ENCODE data around the gene CD3E. TPM values are rescaled to one million over a fixed set of nuclear protein-coding genes. Genes with fewer than 3 reads are reported as not detected.

CD3E gene
- total and polyA plus RNA-seq, 2 donors (not counting 3 experiments of a cell fraction or from before 2014, with no cell fraction given), result not detected

DNA sequence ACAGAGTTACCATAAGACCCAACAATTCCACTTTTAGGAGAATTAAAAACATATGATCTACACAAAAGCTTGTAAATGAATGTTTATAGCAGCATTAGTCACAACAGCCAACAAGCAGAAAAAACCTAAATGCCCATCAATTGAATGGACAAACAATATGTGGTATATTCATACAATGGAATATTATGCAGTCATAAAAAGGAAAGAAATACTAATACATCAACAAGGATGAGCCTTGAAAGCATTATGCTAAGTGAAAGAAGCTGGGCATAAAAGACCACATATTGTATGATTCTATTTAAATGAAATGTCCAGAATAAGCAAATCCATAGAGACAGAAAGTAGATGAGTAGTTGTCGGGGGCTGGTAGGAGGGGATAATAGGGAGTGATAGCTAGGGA lies 45.4 kb upstream of the CD3E start:
- intact Hi-C loops (cut with micrococcal nuclease), result no loop called here
- POLR2A ChIA-PET, result no interaction called here

More for the DNA sequence above, 45.4 kb upstream of the CD3E start:
- Histone ChIP-seq H3K4me2 (ENCODE audit: insufficient read depth, low read length) (no peak overlapping the region), H4K20me1 (replicated peaks; ENCODE audit: control insufficient read depth, extremely low read depth, insufficient read depth, low read length) (no peaks in the 10 kb centered on the region), H3K4me1 (ENCODE audit: control insufficient read depth, extremely low read depth, insufficient read depth, low read length) (peaks cover 27% of the 10 kb centered on the region), H3K79me2 (ENCODE audit: control insufficient read depth, insufficient read depth, low read length) (no peaks in the 10 kb centered on the region), H3K27me3 (ENCODE audit: control insufficient read depth in 2 of 2, insufficient read depth in 2 of 2, low read length in 2 of 2) (no peaks in the 10 kb centered on the region), H3K4me3 (replicated peaks in 1 of 3; ENCODE audit: insufficient read depth in 1 of 3, low read depth in 1 of 3, low read length in 3 of 3) (no peak overlapping the region), H3K9me1 (replicated peaks; ENCODE audit: control insufficient read depth, extremely low read depth, insufficient read depth, low read length) (no peaks in the 10 kb centered on the region), H3K9ac (replicated peaks; ENCODE audit: extremely low read depth, insufficient read depth, low read length) (no peak overlapping the region), H3K27ac (ENCODE audit: insufficient read depth, low read depth, low read length) (no peak overlapping the region), H2AFZ (ENCODE audit: low read depth, low read length) (no peak overlapping the region), H3K36me3 (ENCODE audit: control insufficient read depth in 2 of 2, extremely low read depth in 1 of 2, insufficient read depth in 2 of 2, low read length in 2 of 2) (peaks cover 0 to 4% of the 10 kb centered on the region in 2 experiments), H3K9me3 (replicated peaks; ENCODE audit: control insufficient read depth, insufficient read depth, low read length) (no peaks in the 10 kb centered on the region)
- dilution Hi-C loops (cut with MboI; ENCODE audit: extremely low pct_ligation_motif_present, low sequenced_read_pairs), result no loop called here
- no peak for DNase-seq (ENCODE audit: low read depth, low spot score)
- CTCF ChIA-PET, result interaction anchor here (8.6 kb wide), 1 partner anchor 60 kb away, joined by 104 read pairs; no protein-coding TSS in a partner anchor
- no TSS peak for BruUV-seq (replicated peaks)
- TF ChIP-seq, protein P1, sequence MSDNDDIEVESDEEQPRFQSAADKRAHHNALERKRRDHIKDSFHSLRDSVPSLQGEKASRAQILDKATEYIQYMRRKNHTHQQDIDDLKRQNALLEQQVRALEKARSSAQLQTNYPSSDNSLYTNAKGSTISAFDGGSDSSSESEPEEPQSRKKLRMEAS (IDR thresholded peaks at IDR 0.05; ENCODE audit: insufficient read depth, insufficient read length), result no peak
- TF ChIP-seq MYC (IDR thresholded peaks at IDR 0.05; ENCODE audit: low read depth, low read length) (no peak), JUN (IDR thresholded peaks at IDR 0.05; ENCODE audit: borderline replicate concordance, insufficient read depth, insufficient read length, low read depth) (no peak), CTCF (IDR thresholded peaks at IDR 0.05; ENCODE audit: extremely low read depth in 1 of 2, insufficient read depth in 1 of 2, low read depth in 1 of 2, low read length in 2 of 2) (no peak), GATA2 (IDR thresholded peaks at IDR 0.05; ENCODE audit: insufficient read depth, insufficient read length, low read depth, low read length) (no peak), POLR2A (IDR thresholded peaks at IDR 0.05; ENCODE audit: low read depth, low read length) (no peak)
- FAIRE-seq, result no peak
